Esophagus muscularis mucosa (tissue), 4 donors: ENCODE data around the gene LPAR5. TPM values are rescaled to one million over a fixed set of nuclear protein-coding genes. Genes with fewer than 3 reads are reported as not detected.
"Not testable (repeated sequence)": the region's sequence is repeated elsewhere in the genome, so short reads cannot be mapped to it uniquely, and the experiment has no call there.

Experiments
- DNase-seq: peaks from one replicate; pipeline ENCODE4 v3.0.0-alpha.2; 2017; ENCODE audit errors: extremely low spot score
- H3K27ac ChIP-seq, 4 donors: fragments of 200-600 bp; sonication (generic); replicated peaks in 1 of 4; 1 replicate in 3 of 4; 2 replicates in 1 of 4; pipeline ENCODE4 v1.5.1; 2016 to 2019; ENCODE audit warnings: mild to moderate bottlenecking in 1 of 4
- H3K27me3 ChIP-seq, 4 donors: fragments of 200-600 bp; sonication (generic); one replicate each; pipeline versions ENCODE4 v1.5.1 to v1.6.0; 2016 to 2019
- H3K36me3 ChIP-seq, 4 donors: fragments of 200-600 bp; sonication (generic); one replicate each; pipeline ENCODE4 v1.5.1; 2016 to 2019
- H3K4me1 ChIP-seq, 4 donors: fragments of 200-600 bp; sonication (generic); one replicate each; pipeline ENCODE4 v1.5.1; 2016 to 2019
- H3K4me3 ChIP-seq, 4 donors: fragments of 200-600 bp; sonication (generic); 1 replicate in 2 of 4; 2 replicates in 2 of 4; pipeline ENCODE4 v1.5.1; 2016 to 2019; ENCODE audit warnings: mild to moderate bottlenecking in 4 of 4, moderate library complexity in 1 of 4
- H3K9me3 ChIP-seq, 4 donors: fragments of 200-600 bp; sonication (generic); 1 replicate in 3 of 4; 2 replicates in 1 of 4; pipeline ENCODE4 v1.5.1; 2016 to 2019
- CTCF ChIP-seq, 3 experiments: fragments of 200-600 bp in 2 of 3; fragments of 450-650 bp in 1 of 3; sonication (generic) in 2 of 3; IDR thresholded peaks; one replicate each; pipeline ENCODE4 v1.5.1; 2017 to 2019; ENCODE audit warnings: antibody characterized with exemption in 3 of 3, mild to moderate bottlenecking in 2 of 3, moderate library complexity in 1 of 3
- EP300 ChIP-seq: sonication (generic); formaldehyde crosslinking; IDR thresholded peaks from one replicate; pipeline ENCODE4 v1.6.1; 2017; ENCODE audit warnings: antibody characterized with exemption
- POLR2A ChIP-seq: fragments of 450-650 bp; IDR thresholded peaks from one replicate; pipeline ENCODE4 v1.6.1; 2017; ENCODE audit warnings: antibody characterized with exemption, moderate library complexity, mild to moderate bottlenecking, low read depth
- POLR2AphosphoS5 ChIP-seq, 2 donors: sonication (generic); formaldehyde crosslinking; IDR thresholded peaks; one replicate each; pipeline ENCODE4 v1.6.1; 2017; ENCODE audit warnings: antibody characterized with exemption in 2 of 2
- WGBS: methylation state at CpG from one replicate; pipeline ENCODE4 v1.1.5; 2018; 5-methylcytosine and 5-hydroxymethylcytosine counted together
- intact Hi-C: fragments of 100-400 bp; cut with DNase I; formaldehyde crosslinking; loops from one replicate; pipeline ENCODE4 v1.15.1; 2023
- total RNA-seq, 4 donors: library from RNA; depleted of rRNA; stranded (reverse); fragments of >200 nt; gene quantifications; one replicate each; pipeline versions ENCODE4 v1.1.0 to v1.2.1, GENCODE V29; 2016

LPAR5 gene
- total RNA-seq, 4 donors from 2014 or later, result 1.7 to 2.5 (median 1.8) TPM

DNA sequence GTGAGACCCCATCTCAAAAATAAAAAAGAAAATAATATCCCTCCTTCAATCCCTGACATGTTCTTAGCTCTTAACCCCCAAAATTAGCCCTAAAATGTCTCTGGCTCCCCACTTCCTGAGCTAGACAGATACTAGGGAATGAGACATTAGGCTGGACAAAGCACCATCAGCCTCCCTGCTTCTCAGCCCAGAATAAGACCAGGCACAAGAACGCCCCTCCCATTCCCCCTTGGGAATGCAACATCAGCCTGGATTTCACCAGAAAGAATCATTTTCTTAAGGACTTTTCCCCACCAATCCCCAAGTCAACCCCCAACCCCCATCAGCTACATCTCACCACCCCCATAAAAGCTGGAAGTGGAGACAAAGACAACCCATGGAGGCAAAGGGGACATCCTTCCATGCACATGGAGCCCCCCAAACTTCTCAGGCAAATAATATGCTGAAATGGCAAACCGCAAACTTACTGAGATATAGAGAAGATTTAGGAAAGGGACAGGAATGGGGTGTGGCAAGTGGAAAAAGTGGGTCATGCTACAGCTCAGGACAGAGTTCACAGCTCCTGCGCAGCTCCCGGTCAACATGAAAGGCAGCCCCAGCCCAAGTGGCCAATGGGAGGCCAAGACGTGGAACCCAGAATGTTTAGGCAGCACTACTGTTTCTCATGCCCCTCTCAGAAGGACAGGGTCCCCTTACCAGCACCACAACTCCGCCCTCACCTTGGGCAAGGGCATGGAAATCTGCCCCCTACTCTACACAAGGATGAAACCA, 31.3 kb downstream of the LPAR5 start:
- intact Hi-C loops, result loop anchor here (5.0 kb wide), 1 partner anchor 37 kb away; the partner anchor contains the start of gene NOP2
- no peak for DNase-seq
- H3K4me1 ChIP-seq, result peaks cover 42 to 59% (median 55%) of the 10 kb centered on the region in 4 donors
- peak overlapping the region; percentile 95 to 99 (median 99) for H3K27ac ChIP-seq
- TF ChIP-seq EP300 (no peak), POLR2AphosphoS5 (IDR thresholded peaks at IDR 0.05) (no peak), POLR2A (no peak), CTCF (IDR thresholded peaks at IDR 0.05) (no peak)
- H3K4me3 ChIP-seq, result peak overlapping the region; percentile 83 to 98 (median 95)
- H3K36me3 ChIP-seq, result peaks cover 29 to 36% (median 32%) of the 10 kb centered on the region in 4 donors
- WGBS, result 74% methylated on average over 6 of the region's 6 CpGs
- H3K9me3 ChIP-seq, result no peaks in the 10 kb centered on the region
- no peaks in the 10 kb centered on the region for H3K27me3 ChIP-seq

- no peak for DNase-seq
- H3K9me3 ChIP-seq, result no peaks in the 10 kb centered on the region
- H3K4me3 ChIP-seq, result peak overlapping the region; percentile 21 to 98 (median 68)
- H3K27me3 ChIP-seq, result no peaks in the 10 kb centered on the region
- TF ChIP-seq POLR2AphosphoS5 (IDR thresholded peaks at IDR 0.05) (no peak), CTCF (IDR thresholded peaks at IDR 0.05) (no peak), POLR2A (no peak), EP300 (no peak)
- H3K27ac ChIP-seq, result peak overlapping the region; percentile 95 to 99 (median 99)
- peaks cover 41 to 63% (median 60%) of the 10 kb centered on the region in 4 donors for H3K4me1 ChIP-seq
- peaks cover 43 to 49% (median 45%) of the 10 kb centered on the region in 4 donors for H3K36me3 ChIP-seq
- intact Hi-C loops, result loop anchor here (5.0 kb wide), 1 partner anchor 36 kb away; the partner anchor contains the start of gene NOP2
- 7% methylated on average over 5 of the region's 6 CpGs for WGBS
These were observed 32.6 kb downstream of the LPAR5 start for GRCh38 chr12:6603095-6603567.

DNA sequence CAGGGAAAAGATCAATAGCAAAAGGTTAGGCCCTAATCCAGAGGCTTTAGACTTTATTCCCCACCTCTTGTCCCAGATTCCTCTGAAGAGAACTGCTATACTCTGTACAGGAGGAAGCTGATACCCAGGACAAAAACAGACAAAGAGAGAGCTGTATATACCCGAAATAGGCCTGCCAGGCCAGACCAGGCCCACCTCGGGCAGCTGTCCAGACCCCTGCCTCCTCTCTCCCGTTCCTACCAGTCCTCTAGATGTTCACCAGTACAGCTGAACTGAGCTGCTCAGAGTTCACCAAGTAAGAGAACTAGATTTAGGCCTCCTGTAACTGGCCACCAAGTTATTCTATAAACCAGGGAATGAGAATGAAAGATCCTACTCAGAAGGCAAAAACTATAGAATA, 33.2 kb downstream of the LPAR5 start:
- intact Hi-C loops, result loop anchor here (5.0 kb wide), 1 partner anchor 35 kb away; the partner anchor contains the start of gene NOP2
- peak overlapping the region in 3 of 4 donors; percentile 21 to 97 (median 40) for H3K4me3 ChIP-seq
- H3K27ac ChIP-seq, result peak overlapping the region; percentile 95 to 99 (median 99)
- 0% methylated on average over 2 of the region's 3 CpGs for WGBS
- TF ChIP-seq POLR2A (no peak), EP300 (no peak), CTCF (IDR thresholded peaks at IDR 0.05) (no peak)
- H3K36me3 ChIP-seq, result peaks cover 49 to 55% (median 51%) of the 10 kb centered on the region in 4 donors
- no peaks in the 10 kb centered on the region for H3K9me3 ChIP-seq
- DNase-seq, result no peak
- H3K27me3 ChIP-seq, result no peaks in the 10 kb centered on the region
- peaks cover 36 to 57% (median 54%) of the 10 kb centered on the region in 4 donors for H3K4me1 ChIP-seq

DNA sequence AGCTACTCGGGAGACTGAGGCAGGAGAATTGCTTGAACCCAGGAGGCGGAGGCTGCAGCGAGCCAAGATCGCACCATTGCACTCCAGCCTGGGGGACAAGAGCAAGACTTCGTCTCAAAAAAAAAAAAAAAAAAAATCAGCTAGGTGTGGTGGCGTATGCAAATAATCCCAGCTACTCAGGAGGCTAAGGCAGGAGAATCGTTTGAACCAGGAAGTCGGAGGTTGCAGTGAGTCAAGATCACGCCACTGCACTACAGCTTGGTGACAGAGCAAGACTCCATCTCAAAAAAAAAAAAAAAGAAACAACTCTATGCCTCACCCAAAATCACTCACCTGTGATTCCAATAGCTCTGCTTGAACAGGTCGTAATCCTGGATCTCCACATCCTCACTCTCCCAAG, 40.1 kb downstream of the LPAR5 start:
- intact Hi-C loops, H3K27me3 ChIP-seq, H3K4me3 ChIP-seq, H3K9me3 ChIP-seq, H3K27ac ChIP-seq, DNase-seq: not testable (repeated sequence)
- WGBS, result 83% methylated on average over 10 of the region's 10 CpGs
- Histone ChIP-seq H3K36me3 (peaks cover 100% of the 10 kb centered on the region in 4 donors), H3K4me1 (peaks cover 0 to 14% (median 10%) of the 10 kb centered on the region in 4 donors)

DNA sequence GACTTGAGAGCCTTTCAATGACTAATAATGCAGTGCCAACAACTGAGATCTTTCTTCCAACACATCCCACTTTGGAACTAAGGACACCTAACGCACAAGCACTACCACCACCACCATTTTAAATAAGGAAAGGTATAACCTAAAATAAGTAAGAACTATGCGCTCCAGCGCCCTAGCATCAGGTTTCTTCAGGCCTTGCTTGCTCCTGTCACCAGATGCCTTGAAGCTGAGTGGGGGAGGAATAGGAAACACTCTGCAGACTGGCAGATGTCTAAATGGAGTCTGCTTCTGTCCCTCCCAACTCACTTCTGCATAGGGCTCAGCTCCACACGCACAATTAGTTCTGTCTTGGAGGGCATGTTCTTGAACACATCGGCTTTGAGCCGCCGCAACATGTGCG, 43.7 kb downstream of the LPAR5 start:
- Histone ChIP-seq H3K27ac (no peak overlapping the region), H3K4me1 (no peaks in the 10 kb centered on the region), H3K36me3 (peaks cover 100% of the 10 kb centered on the region in 4 donors), H3K27me3 (no peaks in the 10 kb centered on the region), H3K9me3 (no peaks in the 10 kb centered on the region), H3K4me3 (no peak overlapping the region)
- intact Hi-C loops, result no loop called here
- WGBS, result 93% methylated on average over 8 of the region's 8 CpGs
- no peak for DNase-seq
- TF ChIP-seq EP300 (no peak), CTCF (IDR thresholded peaks at IDR 0.05) (no peak), POLR2A (no peak), POLR2AphosphoS5 (IDR thresholded peaks at IDR 0.05) (no peak)
